Stimulated activated CD8-positive, alpha-beta memory T cell treated with anti-CD3 and anti-CD28 coated beads, Interleukin-4, amount 100 ng/mL, for 4 hours (primary cell): ENCODE data around the gene MGRN1.
A peak's percentile ranks its signal among the peaks of the same experiment; 100 is the strongest.

Experiments used
- DNase-seq, 2 donors: peaks; one replicate each; pipeline ENCODE4 v3.0.0-alpha.2; 2020; ENCODE audit warnings: low read depth in 2 of 2, low spot score in 1 of 2

MGRN1 gene

DNA sequence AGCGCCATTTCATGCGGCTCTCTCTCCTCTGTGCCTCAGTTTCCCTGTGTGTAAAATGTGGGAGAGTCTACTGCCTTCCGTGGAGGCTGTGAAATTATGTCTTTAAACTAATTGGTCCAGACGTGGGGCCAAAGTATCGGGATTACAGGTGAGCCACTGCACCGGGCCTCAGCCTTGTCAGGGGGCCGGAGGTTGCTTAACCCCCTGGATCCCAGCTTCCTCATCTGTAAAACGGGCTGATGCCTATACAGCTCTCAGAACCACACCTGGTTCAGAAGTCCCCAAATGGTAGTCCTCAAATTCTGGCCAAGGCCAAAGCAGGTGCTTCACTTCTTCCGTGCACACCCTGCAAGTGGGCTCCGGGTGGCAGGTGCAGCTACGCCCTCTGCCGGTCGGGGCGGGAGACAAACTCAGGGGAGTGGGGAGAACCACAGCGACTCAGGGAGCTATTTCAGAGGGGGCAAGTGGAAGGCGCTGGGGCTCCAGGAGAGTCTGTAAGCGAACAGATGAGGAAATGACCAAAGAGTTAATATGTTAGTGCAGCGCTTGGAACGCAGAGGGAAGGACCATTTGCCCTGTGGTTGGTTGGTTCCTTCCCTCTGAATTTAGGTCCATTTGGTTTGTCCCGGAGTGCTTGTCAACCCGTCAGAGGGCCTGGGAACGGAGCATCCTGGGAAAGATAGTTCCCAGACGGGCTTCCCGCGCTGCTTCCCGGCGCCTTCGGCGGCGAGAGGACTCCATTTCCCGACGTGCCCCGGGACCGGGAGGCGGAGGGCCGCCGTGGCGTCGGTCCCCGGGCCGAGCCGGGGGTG is at the start of gene MGRN1:
Gene MGRN1 (plus strand): TSS at position 812 of the 812 bp plus-strand sequence. CDS start 135 bp downstream, outside the sequence.
- peak; percentile 74 to 81 for DNase-seq

DNA sequence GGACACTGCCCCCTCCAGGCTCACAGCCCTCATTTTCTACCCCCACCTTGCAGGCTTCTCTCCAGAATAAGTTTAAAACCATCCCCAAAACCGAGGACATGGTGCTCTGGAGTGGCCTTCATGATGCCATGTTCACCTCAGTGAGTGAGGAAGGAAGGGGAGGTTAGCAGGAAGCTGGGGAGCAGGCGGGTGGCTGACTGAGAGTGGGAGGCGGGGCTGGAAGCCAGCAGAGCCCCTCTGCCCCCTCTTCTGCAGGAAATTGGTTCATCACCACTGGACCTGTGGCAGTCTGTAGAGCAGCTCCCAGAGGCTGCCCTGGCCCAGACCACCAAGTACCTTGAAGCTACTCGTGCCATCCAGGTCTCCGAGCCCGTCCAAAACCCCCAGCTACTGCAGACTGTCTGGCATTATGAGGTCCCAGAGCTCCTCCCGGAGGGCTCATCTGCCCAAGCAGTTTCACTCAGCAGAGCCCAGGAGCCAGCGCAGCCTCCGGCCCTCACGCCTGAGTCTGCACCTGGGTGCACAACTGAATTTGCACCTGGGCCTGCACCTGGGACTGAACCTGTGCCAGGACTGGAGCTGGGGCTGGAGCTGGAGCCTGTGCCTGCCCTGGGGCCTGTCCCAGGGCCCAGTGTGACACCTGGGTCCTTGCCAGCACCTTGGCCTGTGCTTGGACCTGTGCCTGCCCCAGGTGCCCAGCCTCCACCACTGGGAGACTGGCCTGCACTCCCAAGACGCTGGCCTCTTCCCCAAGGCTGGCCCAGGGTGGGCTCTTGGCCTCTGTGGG is 49.5 kb upstream of the MGRN1 start:
- DNase-seq, result no peak

DNA sequence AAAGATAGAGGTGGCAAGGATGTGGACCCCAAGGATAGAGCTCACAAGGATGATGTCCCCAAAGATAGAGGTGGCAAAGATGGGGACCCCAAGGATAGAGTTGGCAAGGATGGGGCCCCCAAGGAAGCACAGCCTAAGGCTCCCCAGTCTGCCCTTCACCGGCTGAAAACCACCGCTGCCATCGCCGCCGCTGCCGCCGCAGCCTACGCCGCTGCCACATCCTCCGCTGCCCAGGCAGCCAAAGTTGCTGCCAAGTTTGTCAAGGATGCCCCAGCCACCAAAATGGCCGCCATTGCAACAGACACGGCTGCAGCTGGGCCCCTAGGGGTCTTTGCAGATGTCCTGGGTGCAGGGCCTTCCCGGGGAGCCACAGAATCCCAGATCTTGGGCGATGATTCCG is 48.6 kb upstream of the MGRN1 start:
- no peak for DNase-seq

DNA sequence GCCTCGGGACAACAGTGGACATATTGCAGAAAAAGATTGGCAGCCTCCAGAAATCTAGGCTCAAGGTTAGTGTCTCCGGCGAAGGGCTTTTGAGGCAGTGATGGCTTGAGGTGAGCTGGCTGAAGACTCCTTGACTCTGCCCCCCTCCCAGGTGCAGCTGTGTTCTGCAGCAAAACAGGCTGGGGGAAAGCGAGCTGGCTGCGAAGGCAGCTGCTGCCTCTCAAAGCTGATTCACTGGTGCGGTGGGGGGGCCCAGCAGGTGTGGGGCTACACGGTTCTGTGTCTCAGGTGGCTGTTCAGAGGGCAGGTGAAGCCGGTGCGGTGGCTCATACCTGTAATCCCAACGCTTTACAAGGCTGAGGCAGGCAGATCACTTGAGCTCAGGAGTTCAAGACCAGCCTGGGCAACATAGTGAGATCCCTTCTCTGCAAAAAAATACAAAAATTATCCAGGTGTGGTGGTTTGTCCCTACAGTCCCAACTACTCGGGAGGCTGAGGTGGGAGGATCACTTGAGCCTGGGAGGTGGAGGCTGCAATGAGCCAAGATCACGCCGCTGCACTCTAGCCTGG is 45.6 kb upstream of the MGRN1 start:
- no peak for DNase-seq

DNA sequence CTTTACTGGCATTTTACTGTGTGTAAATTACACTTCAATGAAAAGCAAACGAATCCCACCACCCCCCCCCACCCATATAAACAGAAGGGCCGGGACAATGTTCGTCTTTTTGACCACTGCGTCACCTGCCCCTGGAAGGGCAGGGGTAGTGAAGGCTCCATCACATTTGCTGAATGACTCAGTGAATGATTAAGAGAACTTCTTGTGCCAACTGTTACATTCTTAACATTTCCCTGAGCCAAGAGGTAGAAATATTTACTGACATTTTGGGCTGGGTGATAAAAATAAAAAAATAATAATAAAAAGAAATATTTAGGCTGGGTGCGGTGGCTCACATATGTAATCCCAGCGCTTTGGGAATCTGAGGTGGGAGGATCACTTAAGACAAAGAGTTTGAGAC is 44.4 kb upstream of the MGRN1 start:
- DNase-seq, result no peak

DNA sequence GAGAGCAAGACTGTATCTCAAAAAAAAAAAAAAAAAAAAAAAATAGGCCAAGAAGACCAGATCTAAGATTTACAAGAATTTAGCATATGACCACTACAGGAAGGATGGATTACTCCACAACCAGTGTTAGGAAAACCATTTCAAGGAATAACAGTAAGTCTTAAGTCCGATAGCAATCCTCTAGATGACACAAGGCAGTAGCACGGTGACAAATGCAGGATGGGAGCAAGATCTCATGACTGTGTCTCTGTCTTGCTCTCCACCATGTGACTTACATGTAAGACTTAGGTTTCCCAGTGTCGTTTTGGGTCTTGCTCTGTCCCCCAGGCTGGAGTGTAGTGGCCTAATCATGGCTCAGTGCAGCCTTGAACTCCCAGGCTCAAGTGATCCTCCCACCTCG is 40.7 kb upstream of the MGRN1 start:
- DNase-seq, result no peak

DNA sequence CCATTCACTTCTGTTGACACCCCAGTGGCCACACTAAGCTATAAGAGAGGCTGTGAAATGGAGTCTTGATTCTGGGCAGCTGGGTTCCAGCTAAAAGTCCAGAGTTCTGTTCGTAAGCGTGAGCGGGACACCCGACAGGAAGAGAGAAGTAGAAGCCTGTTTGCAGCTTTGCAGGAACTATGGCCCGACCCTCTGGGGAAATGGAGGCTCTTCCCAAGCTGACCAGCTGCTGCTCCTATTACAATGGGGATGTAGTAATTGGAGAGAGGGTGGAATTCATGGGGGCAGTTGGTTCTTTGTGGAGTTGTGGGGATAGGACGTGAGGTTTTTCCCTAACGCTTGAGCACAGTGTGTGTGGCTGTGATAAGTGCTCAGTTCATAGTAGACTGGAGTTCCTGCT is 38.3 kb upstream of the MGRN1 start:
- DNase-seq, result no peak

DNA sequence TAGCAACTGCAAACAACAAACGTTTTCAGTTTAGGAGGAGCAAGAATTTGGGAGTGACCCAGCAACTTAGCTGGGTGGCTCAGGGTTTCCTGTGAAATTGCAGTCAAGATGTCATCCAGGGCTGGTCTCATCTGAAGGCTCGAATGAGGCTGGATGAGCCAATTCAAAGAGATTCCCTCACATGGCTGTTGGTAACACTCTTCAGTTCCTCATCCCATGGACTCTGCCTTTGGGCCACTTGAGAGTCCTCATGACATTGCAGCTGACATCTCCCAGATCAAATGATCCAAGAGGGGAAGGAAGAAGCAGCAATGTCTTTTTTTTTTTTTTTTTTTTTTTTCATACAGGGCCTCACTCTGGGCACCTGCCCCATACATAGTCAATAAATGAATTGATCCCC is 36.2 kb upstream of the MGRN1 start:
- DNase-seq, result no peak

DNA sequence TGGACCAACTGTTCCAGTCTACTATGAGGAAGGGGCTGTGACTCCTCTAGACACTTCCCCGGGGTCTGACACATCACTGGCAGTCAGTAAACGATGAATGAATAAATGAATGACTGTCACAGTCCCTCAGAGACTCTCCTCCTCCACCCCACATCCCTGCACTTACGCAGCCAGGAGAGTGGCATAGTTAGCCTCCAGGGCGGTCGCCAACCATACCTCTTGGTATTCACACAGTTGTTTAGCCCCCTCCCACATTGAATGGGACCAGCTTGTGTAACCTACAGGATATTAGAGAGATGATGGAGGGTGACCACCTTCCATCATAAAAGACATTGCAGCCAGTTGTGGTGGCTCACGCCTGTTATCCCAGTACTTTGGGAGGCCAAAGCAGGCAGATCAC is 35.7 kb upstream of the MGRN1 start:
- no peak for DNase-seq

DNA sequence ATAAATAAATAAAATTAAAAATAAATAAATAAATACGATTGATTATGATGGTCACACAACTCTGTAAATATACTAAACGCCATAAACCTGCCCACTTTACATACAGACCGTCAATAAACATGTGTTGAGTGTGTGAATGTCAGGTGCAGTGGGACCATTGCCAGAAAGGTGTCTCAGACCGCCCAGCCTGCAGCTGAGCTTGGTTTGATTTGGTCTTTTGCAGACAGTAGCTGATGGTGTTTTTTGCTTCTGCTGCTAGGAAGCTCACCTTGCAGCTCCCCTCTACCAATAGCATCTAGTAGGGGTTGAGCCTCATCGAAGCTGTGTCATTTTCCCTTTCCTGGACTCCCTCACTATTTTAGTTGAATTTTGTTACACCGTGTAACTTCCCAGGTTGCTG is 33.4 kb upstream of the MGRN1 start:
- DNase-seq, result no peak

DNA sequence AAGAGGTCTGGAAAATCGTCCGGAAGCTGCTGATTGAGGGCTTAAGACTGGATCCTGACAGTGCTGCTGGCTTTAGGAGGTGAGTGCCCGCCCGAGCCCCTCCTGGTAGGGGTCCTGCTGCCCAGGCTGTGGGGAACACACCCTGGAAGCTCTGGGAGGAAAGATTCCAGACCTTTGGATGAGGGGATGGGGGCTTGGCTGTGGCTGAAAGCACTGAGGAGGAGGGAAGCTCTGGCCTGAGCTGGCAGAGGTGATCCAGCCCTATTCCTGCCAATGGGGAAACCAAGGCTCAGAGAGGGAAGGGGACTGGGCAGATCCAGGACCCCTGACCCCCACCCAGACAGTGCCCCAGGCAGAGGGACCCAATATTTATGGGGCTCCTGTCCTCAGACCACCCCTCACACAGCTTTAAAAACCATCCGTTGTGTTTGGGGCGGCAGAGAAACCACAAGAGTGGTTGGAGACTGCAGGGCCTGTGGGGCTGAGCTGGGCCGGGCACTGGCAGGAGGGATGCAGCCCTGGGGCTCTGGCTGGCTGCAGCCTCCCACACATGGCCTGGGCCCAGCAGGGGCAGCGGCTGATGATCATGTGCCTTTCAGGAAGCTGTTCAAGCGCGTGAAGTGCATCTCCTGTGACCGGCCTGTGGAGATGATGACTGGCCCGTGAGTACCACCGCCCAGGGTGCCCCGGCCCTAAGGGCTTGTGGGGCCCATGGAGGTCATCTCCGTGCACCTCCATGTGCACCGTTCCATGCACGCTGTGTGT is 32.7 kb upstream of the MGRN1 start:
- DNase-seq, result no peak

DNA sequence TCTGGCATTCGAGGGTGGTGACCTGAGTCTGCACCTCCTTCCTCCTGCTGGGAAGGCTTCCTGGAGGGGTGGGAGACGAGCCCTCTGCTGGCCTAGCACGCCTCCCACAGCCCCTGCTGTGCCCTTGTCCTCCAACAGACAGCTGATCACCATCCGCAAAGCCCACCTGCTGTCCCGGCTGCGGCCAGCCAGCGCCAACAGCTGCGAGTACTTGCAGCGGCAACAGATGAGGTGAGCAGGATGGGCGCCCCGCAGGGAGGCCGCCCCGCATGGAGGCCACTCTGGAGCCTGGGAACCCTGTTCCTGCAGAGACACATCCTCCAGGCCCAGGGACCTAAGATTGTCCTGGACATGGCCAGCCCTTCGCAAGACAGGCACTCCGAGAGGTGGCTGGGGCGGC is 31.5 kb upstream of the MGRN1 start:
- DNase-seq, result no peak

DNA sequence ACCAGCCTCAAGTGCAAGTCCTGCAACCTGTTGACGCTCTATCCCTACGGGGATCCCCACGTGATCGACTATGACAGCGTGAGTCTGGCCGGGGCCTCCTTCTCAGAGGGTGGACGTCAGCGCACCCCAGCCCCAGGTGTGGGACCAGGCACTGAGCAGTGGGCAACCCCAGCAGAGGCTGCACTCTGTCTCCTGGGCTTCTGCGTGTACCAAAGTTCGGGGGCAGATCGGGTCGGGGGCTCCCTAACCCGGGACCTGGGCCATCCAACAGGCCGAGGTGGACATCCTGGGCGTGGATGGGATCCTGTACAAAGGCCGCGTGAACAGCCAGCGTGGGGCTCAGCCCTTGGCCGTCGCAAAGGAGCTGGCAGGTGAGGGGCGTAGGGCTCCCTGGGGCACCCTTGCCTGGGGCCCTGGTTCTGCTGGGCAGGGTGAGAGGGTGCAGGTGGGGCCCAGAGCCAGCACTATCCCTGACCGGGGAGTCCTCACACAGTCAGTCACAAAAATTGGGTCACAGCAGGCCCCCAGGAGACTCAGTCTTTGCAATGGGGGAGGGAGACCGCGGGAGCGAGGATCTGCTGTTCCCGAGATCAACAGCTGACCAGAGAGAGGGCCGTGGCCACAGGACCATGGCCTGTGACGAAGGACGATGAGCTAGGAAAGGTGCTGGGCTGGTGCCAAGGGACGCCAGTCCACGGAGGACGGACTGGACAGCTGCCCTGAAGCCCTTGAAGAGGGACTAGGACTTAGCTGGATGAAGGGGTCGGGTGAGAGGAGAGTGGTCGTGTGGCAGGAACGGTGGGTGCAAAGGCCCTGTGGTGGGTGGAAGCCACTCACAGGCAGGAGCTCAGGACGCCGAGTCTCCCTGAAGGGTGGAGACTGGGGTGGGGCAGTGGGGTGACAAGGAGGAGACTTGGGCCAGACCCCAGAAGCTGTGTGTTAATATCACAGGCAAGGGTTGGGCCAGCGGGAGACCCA is 29.9 kb upstream of the MGRN1 start:
- DNase-seq, result no peak

DNA sequence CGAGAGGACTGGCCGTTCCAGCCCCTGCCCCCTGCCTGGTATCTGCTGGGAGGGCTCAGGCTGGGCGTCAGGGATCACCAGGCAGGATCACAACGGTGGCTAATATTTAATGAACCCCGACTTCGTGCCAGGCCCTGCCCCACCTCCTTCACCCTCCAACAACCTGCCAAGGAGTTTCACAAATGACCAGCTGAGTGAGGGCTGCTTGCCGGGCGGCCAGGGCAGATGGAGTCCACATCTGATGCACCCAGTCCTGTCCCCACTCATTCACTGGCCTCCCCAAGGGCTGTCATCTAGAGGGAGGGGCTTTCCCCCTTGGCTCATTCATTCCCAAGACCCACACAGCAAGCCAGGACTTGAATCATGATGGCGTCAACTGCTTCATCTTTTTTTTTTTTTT is 27.5 kb upstream of the MGRN1 start:
- DNase-seq, result no peak

DNA sequence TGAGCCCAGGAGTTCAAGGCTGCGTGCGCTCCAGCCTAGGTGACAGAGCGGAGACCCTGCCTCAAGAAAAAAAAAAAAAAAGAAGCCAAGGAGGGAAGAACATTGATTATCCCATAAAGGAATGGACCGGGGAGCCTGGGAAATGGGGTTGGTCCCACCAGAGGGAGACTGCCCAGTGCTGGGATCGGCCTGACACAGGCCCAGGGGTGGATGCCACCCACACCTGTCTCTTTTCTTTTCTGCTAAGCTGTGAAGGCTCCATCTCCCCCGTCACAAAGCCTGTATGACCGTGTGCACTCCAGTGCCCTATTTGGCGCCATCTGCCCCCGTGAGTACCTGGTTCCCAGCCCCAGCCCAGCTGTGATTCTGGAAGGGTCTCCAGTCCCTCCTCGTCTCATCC is 25.6 kb upstream of the MGRN1 start:
- no peak for DNase-seq

DNA sequence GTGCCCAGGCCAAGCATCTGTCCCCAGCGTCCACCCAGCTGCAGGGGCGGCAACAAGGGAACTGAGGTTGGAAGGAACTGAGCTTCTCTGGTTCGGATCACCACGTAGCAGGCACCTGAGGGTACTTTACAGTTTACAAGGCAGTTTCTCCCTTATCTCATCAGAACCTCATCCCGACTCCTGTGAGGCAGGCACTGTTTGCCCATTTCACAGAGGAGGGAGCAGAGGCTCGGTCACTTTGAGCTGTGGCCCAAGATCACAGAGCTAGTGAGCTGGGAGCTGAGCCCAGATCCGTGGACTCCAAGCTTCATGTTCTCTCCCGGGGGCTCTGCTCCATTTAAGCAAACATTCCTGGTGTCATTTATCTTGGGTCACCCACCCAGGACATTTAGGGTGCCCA is 25.1 kb upstream of the MGRN1 start:
- DNase-seq, result no peak

DNA sequence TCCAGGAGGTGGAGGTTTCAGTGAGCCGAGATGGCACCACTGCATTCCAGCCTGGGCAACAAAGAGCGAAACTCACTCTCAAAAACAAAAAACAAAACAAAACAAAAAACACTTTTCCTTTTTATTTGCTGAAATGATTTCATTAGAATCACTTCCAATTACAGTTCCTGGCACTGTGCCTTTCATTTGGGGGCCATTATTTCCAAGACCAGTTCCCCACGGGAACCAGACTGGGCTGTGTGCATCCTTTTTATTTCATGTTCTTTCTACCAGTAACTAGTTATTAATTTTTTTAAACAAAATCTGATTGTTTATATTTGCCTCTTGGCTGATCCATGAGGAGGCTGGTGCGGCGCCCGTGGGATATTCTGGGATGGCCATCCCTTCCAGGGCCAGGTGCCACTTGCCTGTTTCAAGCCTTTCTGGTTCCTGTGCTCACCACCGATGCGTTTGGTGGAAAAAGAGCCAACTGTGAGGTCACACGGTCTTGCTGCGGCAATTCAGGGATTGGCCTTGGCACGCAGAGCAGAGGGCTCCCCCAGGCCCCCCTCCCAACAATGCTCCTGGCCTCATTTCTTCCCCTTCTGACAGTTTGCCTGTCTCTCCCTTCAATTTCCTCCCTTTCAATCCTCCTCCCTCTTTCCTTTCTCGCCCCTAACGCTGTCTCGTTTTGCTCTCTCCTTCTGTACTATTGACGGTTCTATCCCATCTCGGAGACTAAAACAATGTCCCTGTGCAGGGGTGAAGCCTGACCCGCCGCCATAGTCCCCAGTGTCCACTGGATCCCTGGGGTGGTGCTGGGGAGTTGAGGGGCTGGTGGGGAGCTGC is 23.4 kb upstream of the MGRN1 start:
- no peak for DNase-seq

DNA sequence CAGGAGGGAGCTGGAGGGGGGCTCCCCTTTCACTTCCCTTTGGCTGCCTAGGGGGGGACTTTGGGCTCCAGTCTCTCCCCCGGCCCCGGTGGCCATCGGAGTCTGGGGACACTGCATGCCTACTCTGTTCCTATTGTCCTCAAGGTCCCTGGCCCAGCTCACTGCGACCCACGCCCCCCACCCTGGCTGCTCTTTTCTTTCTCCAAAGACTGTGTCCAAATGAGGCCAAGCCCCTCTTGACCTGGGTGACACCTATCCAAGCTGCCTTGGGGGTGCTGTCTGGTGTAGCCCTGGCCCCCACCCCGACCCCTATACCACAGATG is 22.8 kb upstream of the MGRN1 start:
- no peak for DNase-seq

DNA sequence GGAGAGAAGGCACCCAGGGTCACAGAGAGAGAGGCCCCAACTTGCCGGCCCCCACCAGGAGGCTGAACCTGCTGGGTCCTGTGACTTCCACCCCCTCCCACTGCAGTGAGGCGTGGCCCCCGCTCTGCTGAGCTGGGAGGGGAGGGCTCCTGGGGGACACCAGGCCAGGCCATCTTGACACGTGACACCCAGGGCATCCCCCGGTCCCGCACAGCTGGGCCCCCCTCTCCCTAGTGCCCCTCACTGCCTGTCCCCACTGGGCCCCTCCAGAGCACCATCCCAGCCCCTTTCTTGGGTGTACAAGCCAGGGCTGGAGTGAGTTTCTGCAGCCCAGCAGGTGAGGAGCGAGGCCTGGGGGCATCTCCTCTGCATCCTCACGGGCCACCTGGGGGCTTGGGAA is 22.3 kb upstream of the MGRN1 start:
- DNase-seq, result no peak
